SK-N-SH (cell line): ENCODE measurements around the gene MGAT1. TPM values are rescaled to one million over a fixed set of nuclear protein-coding genes. Genes with fewer than 3 reads are reported as not detected.

Experiments
- CTCF ChIA-PET: fragments of 300-600, 350-600 bp; formaldehyde crosslinking; extraction: SDS; loops from one replicate; lab custom pipeline; 2021; lab: Yijun Ruan, JAX
- POLR2A ChIA-PET: fragments of 350-600 bp; sonication (Branson Sonifier 250); formaldehyde crosslinking; extraction: SDS; loops from one replicate; lab custom pipeline; 2020; ENCODE audit warnings: antibody characterized with exemption, inconsistent platforms; lab: Yijun Ruan, JAX
- DNase-seq: peaks from one replicate; pipeline ENCODE4 v3.0.0; 2012
- H2AFZ ChIP-seq: fragments of 200-600 bp; sonication (generic); 2 replicates; pipeline ENCODE4 v1.8.1; 2016; ENCODE audit warnings: antibody characterized with exemption, mild to moderate bottlenecking, low read depth
- H3F3A ChIP-seq: fragments of 200-600 bp; sonication (generic); replicated peaks from 2 replicates; pipeline ENCODE3; 2016; ENCODE audit warnings: antibody characterized with exemption, mild to moderate bottlenecking; ENCODE audit not compliant: insufficient read depth
- H3K27ac ChIP-seq, 2 experiments: fragments of 200-500 bp in 1 of 2; fragments of 200-600 bp in 1 of 2; sonication (Bioruptor generic) in 1 of 2; sonication (generic), shearing (Covaris generic) in 1 of 2; 2 replicates each; pipeline versions ENCODE4 v1.5.1 to v1.6.1; 2014 to 2016; ENCODE audit warnings: low read depth in 2 of 2, inconsistent platforms in 1 of 2, low read length in 1 of 2, mild to moderate bottlenecking in 1 of 2, mixed read lengths in 1 of 2
- H3K27me3 ChIP-seq: fragments of 200-600 bp; sonication (generic), shearing (Covaris generic); 2 replicates; pipeline ENCODE4 v1.6.1; 2016; ENCODE audit warnings: mixed run types; ENCODE audit not compliant: insufficient read depth
- H3K36me3 ChIP-seq, 2 experiments: fragments of 200-500 bp in 1 of 2; fragments of 200-600 bp in 1 of 2; sonication (Bioruptor generic) in 1 of 2; sonication (generic) in 1 of 2; replicated peaks in 1 of 2; 2 replicates each; pipeline versions ENCODE3 to v1.5.1; 2014 to 2016; ENCODE audit warnings: low read length in 1 of 2, mild to moderate bottlenecking in 1 of 2; ENCODE audit not compliant: insufficient read depth in 2 of 2, control insufficient read depth in 1 of 2
- H3K4me1 ChIP-seq, 2 experiments: fragments of 200-500 bp in 1 of 2; fragments of 200-600 bp in 1 of 2; sonication (Bioruptor generic) in 1 of 2; sonication (generic), shearing (Covaris generic) in 1 of 2; 2 replicates each; pipeline versions ENCODE4 v1.5.1 to v1.6.1; 2014 to 2016; ENCODE audit warnings: low read depth in 1 of 2, low read length in 1 of 2, mixed run types in 1 of 2; ENCODE audit not compliant: insufficient read depth in 2 of 2, control insufficient read depth in 1 of 2
- H3K4me2 ChIP-seq: fragments of 200-600 bp; sonication (generic), shearing (Covaris generic); 2 replicates; pipeline ENCODE4 v1.6.1; 2017; ENCODE audit warnings: mixed run types
- H3K4me3 ChIP-seq, 2 experiments: fragments of 200-500 bp in 1 of 2; fragments of 200-600 bp in 1 of 2; sonication (Bioruptor generic) in 1 of 2; sonication (generic), shearing (Covaris generic) in 1 of 2; 2 replicates each; pipeline versions ENCODE4 v1.5.1 to v1.8.1; 2014 to 2016; ENCODE audit warnings: low read depth in 2 of 2, inconsistent platforms in 1 of 2, low read length in 1 of 2, mild to moderate bottlenecking in 1 of 2, mixed read lengths in 1 of 2, moderate library complexity in 1 of 2
- H3K79me2 ChIP-seq: fragments of 200-600 bp; sonication (generic); 2 replicates; pipeline ENCODE4 v1.8.1; 2017; ENCODE audit warnings: mild to moderate bottlenecking; ENCODE audit not compliant: insufficient read depth
- H3K9ac ChIP-seq: fragments of 200-600 bp; sonication (generic); 2 replicates; pipeline ENCODE4 v1.6.1; 2017; ENCODE audit warnings: mixed run types
- H3K9me2 ChIP-seq: fragments of 200-600 bp; sonication (generic); 2 replicates; pipeline ENCODE4 v1.6.1; 2017; ENCODE audit warnings: mixed run types
- H3K9me3 ChIP-seq: fragments of 200-600 bp; sonication (generic); 2 replicates; pipeline ENCODE4 v1.6.1; 2017; ENCODE audit warnings: mixed run types, mild to moderate bottlenecking, moderate library complexity
- H4K20me1 ChIP-seq: fragments of 200-600 bp; sonication (generic); 2 replicates; pipeline ENCODE4 v1.6.1; 2017; ENCODE audit warnings: mild to moderate bottlenecking, mixed run types; ENCODE audit not compliant: insufficient read depth
- CHD2 ChIP-seq: fragments of 150-350 bp; IDR thresholded peaks from 2 replicates; pipeline ENCODE4 v1.6.1; 2018; ENCODE audit warnings: low read length; ENCODE audit not compliant: partially characterized antibody
- CTCF ChIP-seq: fragments of 200-600 bp; sonication (generic); IDR thresholded peaks from 2 replicates; pipeline ENCODE4 v1.6.1; 2017; ENCODE audit warnings: antibody characterized with exemption, mild to moderate bottlenecking, moderate library complexity
- ELF1 ChIP-seq: IDR thresholded peaks from 2 replicates; pipeline ENCODE4 v1.4.0; 2012
- EP300 ChIP-seq, 2 experiments: IDR thresholded peaks; 2 replicates each; pipeline versions ENCODE4 v1.4.0 to v1.6.1; 2012; ENCODE audit warnings: borderline replicate concordance in 1 of 2, low read depth in 1 of 2, low read length in 1 of 2
- GABPA ChIP-seq: IDR thresholded peaks from 2 replicates; pipeline ENCODE4 v1.4.0; 2012; ENCODE audit warnings: low read depth, mild to moderate bottlenecking
- JUND ChIP-seq: IDR thresholded peaks from 2 replicates; pipeline ENCODE4 v1.4.0; 2012
- MEF2A ChIP-seq: IDR thresholded peaks from 2 replicates; pipeline ENCODE4 v1.4.0; 2012; ENCODE audit warnings: low read depth, borderline replicate concordance
- MXI1 ChIP-seq: IDR thresholded peaks from 2 replicates; pipeline ENCODE4 v1.6.1; 2012; ENCODE audit warnings: mild to moderate bottlenecking, low read depth, low read length, improper control_type of control experiment
- NRF1 ChIP-seq: IDR thresholded peaks from 2 replicates; pipeline ENCODE4 v1.6.1; 2012; ENCODE audit warnings: low read depth, mild to moderate bottlenecking, low read length
- RCOR1 ChIP-seq: fragments of 150-350 bp; IDR thresholded peaks from 2 replicates; pipeline ENCODE4 v1.6.1; 2017; ENCODE audit warnings: antibody characterized with exemption, low read length
- REST ChIP-seq: IDR thresholded peaks from 2 replicates; pipeline ENCODE4 v1.6.1; 2012; ENCODE audit warnings: mild to moderate bottlenecking, low read depth, low read length, moderate library complexity
- RFX5 ChIP-seq: IDR thresholded peaks from 2 replicates; pipeline ENCODE4 v1.6.1; 2012; ENCODE audit warnings: mild to moderate bottlenecking, improper control_type of control experiment, low read length
- SIN3A ChIP-seq: IDR thresholded peaks from 2 replicates; pipeline ENCODE4 v1.6.1; 2012; ENCODE audit warnings: low read depth, mild to moderate bottlenecking, low read length, moderate library complexity, borderline replicate concordance
- SMC3 ChIP-seq: IDR thresholded peaks from 2 replicates; pipeline ENCODE4 v1.6.1; 2012; ENCODE audit warnings: low read depth, low read length, improper control_type of control experiment
- TAF1 ChIP-seq: IDR thresholded peaks from 2 replicates; pipeline ENCODE4 v1.6.1; 2012; ENCODE audit warnings: low read depth, mild to moderate bottlenecking, low read length, moderate library complexity, borderline replicate concordance
- TEAD4 ChIP-seq: IDR thresholded peaks from 2 replicates; pipeline ENCODE4 v1.4.0; 2012; ENCODE audit warnings: mild to moderate bottlenecking, borderline replicate concordance; ENCODE audit not compliant: insufficient read depth
- USF2 ChIP-seq: fragments of 150-350 bp; IDR thresholded peaks from 2 replicates; pipeline ENCODE4 v1.6.1; 2017; ENCODE audit warnings: antibody characterized with exemption, low read length, low read depth, borderline replicate concordance
- YY1 ChIP-seq: IDR thresholded peaks from 2 replicates; pipeline ENCODE4 v1.4.0; 2012; ENCODE audit warnings: low read depth, mild to moderate bottlenecking
- WGBS: methylation state at CpG from one replicate; pipeline ENCODE4 v1.1.6; 2017; ENCODE audit warnings: low lambda C conversion rate; 5-methylcytosine and 5-hydroxymethylcytosine counted together
- polyA plus RNA-seq, 3 experiments: library from polyadenylated mRNA; depleted of rRNA; stranded (reverse); fragments of >200 nt; gene quantifications; 2 replicates each; pipeline ENCODE4 v1.2.3, GENCODE V29; 2012
- TF ChIP-seq, protein P1 (sequence below): fragments of 150-350 bp; IDR thresholded peaks from 2 replicates; pipeline ENCODE4 v1.6.1; 2016; ENCODE audit warnings: mild to moderate bottlenecking, low read depth, low read length

The MGAT1 gene
- polyA plus RNA-seq, 1 of the 3 experiments (the other 2 are of a cell fraction), result 47.3 TPM

DNA sequence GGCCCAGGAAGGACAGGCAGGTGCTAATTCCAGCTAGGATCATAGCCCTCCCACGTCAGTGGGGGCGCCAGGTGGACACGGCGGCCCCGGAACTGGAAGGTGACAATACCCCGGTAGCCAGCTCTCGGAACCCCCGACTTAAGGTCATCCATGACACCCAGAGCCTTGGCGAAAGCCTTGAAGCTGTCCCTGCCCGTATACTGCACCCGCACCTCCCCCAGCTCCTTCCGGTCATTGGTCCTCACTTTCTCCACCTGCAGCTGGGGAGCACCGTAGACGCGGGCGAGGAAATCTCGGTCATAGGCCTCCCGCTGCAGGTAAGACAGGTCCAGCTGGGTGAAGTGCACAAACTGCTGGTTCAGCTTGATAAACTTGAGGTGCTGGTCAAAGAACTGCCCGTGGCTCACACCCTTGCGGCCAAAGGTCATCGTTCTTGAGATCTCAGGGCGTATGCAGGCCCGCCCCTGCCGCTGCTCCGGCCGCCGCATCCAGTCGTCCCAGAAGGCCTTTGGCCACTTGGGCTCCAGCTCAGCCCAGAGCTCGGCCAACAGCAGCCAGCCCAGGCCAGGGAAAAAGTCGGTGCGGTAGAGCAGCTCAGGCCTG, 10.9 kb downstream of the MGAT1 start:
- H2AFZ ChIP-seq, result no peak overlapping the region
- no peaks in the 10 kb centered on the region for H3K9me3 ChIP-seq
- peaks cover 62% of the 10 kb centered on the region for H3K79me2 ChIP-seq
- TF ChIP-seq EP300 (IDR thresholded peaks at IDR 0.05; ENCODE audit: borderline replicate concordance in 1 of 2, low read depth in 1 of 2, low read length in 1 of 2) (no peak), RFX5 (no peak), TEAD4 (no peak), RCOR1 (no peak), GABPA (no peak), TAF1 (no peak), CTCF (no peak), CHD2 (no peak), JUND (no peak), REST (no peak), ELF1 (no peak), YY1 (no peak), SIN3A (no peak), MXI1 (no peak), NRF1 (no peak), SMC3 (no peak), USF2 (no peak), MEF2A (no peak)
- TF ChIP-seq, protein P1, sequence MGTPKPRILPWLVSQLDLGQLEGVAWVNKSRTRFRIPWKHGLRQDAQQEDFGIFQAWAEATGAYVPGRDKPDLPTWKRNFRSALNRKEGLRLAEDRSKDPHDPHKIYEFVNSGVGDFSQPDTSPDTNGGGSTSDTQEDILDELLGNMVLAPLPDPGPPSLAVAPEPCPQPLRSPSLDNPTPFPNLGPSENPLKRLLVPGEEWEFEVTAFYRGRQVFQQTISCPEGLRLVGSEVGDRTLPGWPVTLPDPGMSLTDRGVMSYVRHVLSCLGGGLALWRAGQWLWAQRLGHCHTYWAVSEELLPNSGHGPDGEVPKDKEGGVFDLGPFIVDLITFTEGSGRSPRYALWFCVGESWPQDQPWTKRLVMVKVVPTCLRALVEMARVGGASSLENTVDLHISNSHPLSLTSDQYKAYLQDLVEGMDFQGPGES, result no peak
- no peaks in the 10 kb centered on the region for H3K4me1 ChIP-seq
- no peaks in the 10 kb centered on the region for H3K27me3 ChIP-seq
- 97% methylated on average over 24 of the region's 31 CpGs for WGBS
- peaks cover 26 to 33% of the 10 kb centered on the region in 2 experiments for H3K36me3 ChIP-seq
- no peaks in the 10 kb centered on the region for H3K9me2 ChIP-seq
- no peak overlapping the region for H3K4me2 ChIP-seq
- ChIA-PET CTCF (interaction anchor here (1.4 to 1.5 kb wide), 3 partner anchors 9 to 77 kb away, joined by 4 to 5 read pairs (median 4); no protein-coding TSS in a partner anchor), POLR2A (no interaction called here)
- peaks cover 56% of the 10 kb centered on the region for H4K20me1 ChIP-seq
- no peak for DNase-seq
- no peak overlapping the region for H3K4me3 ChIP-seq
- H3K27ac ChIP-seq, result no peak overlapping the region
- H3F3A ChIP-seq, result peaks cover 2% of the 10 kb centered on the region
- no peak overlapping the region for H3K9ac ChIP-seq
